Activated CD4-positive, alpha-beta T cell treated with anti-CD3 and anti-CD28 coated beads for 24 hours (primary cell): ENCODE data around the gene PPP2R3B.
"Not testable (repeated sequence)": the region's sequence is repeated elsewhere in the genome, so short reads cannot be mapped to it uniquely, and the experiment has no call there.

ENCODE experiments used
- DNase-seq, 2 donors: peaks; one replicate each; pipeline ENCODE4 v3.0.0-alpha.2; 2020; ENCODE audit warnings: low read depth in 2 of 2

The PPP2R3B gene

DNA sequence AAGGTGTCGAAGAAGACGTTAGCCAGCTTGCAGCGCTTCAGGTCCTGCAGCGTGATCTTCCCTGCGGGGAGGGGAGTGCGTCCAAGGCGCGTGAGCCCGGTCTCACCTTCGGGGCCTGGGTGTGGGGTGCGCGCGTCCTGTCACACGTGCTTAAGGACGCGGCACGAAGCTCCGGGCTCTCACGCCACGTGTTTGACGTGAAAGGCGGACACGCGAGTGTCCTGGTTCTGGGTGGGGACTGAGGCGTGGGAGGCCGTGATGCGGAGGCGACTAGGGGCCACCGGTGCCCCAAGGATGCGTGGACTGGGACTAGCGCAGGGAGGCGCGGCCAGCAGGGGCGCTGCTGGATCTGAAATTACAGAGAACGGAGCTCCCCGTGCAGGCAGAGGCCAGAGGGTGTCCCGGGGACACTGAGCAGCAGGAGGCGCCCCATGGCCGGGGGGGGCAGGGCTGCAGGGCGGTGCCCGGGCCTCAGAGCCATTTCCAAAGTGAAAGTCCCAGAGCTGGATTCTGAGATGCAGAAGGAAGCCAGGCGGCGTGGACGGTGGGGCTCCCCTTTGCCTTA is 47.8 kb downstream of the PPP2R3B start:
- DNase-seq, result no peak

DNA sequence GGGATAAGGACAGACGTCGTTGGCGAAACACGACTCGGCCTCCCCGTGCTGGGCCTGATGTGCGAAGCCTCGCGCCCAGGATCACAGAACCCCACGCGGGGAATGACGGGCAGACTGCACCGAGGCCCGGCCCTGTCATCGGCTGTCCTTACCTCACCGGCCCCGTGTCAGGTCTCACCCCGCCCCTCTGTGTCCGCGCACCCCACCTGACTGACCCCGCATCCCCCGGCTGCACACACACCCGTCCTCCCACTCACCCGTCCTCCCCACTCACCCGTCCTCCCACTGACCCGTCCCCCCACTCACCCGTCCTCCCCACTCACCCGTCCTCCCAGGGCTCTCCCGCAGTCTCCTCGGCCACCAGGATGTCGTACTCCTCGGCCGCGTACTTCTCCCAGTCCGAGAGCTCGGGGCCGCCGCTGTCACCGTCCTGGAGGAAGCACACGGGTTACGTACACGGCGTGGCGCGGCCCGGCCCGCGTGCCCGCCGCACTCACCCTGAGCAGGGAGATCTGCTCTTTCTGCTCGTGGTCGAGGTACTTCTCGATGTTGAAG is 48.3 kb downstream of the PPP2R3B start:
- DNase-seq, result no peak

DNA sequence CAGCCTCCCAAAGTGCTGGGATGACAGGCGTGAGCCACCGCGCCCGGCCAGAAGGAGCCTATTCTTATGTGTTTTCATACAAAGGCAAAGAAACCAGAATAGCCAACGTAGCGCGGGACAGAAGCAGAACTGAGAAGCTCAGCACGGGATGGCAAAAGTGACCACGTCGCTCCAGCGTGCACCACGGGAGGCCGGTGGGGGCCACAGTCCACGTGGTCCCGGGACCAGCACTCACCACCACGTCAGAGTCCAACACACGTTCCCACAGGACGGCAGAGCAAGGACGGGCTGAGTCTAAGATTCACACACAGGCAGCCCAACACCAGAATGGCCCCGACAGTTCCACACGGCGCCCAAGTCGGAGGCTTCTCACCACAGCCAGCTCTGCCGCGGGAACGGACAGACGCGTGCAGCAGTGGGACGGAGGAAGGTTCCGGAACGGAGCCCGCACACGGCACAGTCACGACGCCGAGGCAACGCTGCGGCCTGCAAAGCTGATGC is 49.3 kb downstream of the PPP2R3B start:
- no peak for DNase-seq

- DNase-seq, result no peak
Measured at GRCh38 chrX:336227-336626, 50.5 kb downstream of the PPP2R3B start.

DNA sequence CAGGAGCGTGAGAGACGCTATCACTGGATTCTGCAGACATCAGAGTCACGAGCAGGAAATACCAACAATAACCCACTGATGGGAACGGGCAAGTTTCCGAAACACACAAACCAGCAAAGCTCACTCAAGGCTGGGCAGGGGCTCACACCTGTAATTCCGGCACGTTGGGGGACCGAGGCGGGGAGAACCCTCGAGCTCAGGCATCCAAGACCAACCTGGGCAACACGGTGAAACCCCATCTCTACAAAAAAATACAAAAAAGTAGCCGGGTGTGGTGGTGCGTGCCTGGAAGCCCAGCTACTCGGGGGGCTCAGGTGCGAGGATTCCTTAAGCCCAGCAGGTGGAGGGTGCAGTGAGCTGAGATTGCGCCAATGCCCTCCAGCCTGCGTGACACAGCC is 51.0 kb downstream of the PPP2R3B start:
- DNase-seq, result no peak

- no peak for DNase-seq
Measured at GRCh38 chrX:334971-335757, 51.5 kb downstream of the PPP2R3B start.

DNA sequence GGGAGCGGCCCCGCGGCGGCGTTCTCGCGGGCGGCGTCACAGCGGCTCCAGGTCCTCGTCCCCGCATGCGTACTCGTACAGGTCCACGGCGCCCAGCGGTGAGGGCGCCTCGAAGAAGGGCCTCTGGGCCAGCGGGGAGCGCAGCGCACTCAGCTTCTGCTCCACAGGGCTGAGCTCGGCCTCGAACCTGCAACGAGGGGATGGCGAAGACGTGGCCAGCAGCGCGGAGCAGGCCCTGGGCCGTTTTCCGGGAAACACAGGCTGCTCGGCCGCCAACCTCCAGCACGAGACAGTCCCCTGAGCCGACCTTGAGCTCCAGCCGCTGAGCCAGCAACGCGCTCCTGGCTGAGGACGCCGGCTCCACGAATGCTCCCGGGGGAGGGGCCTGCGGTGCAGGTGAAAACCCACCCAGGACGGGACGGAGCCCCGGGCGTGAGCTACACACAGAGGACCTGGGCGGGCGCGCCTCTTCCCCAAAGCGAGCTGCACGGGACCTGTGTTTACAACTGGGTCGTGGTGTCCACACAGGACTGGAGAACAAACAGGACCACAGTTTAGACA is 52.3 kb downstream of the PPP2R3B start:
- no peak for DNase-seq

- no peak for DNase-seq
Measured at GRCh38 chrX:333611-334311, 52.9 kb downstream of the PPP2R3B start.

GRCh38 chrX:332916-333610 is 53.6 kb downstream of the PPP2R3B start:
- no peak for DNase-seq

DNA sequence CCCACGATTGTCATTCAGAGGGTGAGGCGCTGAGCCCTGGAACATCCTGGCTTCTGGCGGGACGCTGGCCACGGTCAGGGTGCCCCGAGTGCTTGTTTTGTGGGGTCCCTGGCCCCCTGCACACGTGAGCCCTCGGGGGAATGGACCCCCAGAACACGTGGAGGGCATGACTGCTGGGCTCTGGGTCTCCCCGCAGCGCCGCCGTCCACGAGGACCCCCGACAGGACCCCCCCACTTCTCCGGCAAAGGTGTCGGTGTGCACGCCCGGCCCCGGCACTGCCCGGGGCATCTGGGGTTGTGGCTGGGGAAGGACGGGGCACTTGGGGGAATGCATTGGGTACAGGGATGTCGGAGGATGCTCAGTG is 54.2 kb downstream of the PPP2R3B start:
- no peak for DNase-seq

- DNase-seq, result no peak
Measured at GRCh38 chrX:331825-332495, 54.7 kb downstream of the PPP2R3B start.

GRCh38 chrX:331151-331824 is 55.4 kb downstream of the PPP2R3B start:
- DNase-seq, result no peak

DNA sequence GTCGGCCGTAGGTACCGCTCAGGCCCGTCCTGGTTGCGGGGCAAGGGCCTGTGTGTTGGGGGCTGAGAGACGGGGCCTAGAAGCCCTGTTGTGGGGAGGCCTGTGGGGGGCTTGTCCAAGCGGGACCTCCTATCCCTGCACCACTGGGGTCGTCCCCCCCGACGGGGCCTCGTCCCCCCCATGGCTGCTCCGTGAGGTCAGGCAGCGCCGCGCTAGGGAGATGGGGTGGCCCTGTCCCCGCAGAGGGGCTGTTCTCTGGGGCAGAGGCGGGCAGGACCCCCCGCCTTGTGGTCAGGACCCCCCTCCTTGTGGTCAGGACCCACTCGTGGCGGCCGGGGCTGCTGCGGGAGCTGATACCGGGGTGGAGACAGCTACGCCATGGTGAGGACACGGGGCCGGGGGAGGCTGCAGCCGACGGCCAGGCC is 56.0 kb downstream of the PPP2R3B start:
- DNase-seq, result no peak

DNA sequence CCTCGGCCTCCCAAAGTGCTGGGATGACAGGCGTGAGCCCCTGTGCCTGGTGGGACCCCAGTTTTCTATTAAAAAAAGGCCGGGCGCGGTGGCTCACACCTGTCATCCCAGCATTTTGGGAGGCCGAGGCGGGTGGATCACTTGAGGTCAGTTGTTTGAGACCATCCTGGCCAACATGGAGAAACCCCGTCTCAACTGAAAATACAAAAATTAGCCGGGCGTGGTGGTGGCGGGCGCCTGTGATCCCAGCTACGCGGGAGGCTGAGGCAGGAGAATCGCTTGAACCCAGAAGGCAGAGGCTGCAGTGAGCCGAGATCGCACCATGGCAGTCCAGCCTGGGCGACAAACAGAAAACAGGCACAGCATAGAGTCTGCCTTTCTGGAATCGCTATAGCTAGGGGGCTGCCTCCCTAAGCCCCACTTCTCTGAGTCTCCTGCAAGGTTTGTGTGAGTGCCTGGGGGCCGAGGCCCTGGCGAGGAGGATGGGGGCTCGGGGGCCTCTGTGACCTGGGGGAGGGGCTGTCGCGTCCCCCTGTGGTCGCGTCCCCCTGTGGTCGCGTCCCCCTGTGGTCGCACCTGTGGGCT is 56.5 kb downstream of the PPP2R3B start:
- not testable (repeated sequence) for DNase-seq

- DNase-seq, result no peak
Measured at GRCh38 chrX:329291-329910, 57.3 kb downstream of the PPP2R3B start.

DNA sequence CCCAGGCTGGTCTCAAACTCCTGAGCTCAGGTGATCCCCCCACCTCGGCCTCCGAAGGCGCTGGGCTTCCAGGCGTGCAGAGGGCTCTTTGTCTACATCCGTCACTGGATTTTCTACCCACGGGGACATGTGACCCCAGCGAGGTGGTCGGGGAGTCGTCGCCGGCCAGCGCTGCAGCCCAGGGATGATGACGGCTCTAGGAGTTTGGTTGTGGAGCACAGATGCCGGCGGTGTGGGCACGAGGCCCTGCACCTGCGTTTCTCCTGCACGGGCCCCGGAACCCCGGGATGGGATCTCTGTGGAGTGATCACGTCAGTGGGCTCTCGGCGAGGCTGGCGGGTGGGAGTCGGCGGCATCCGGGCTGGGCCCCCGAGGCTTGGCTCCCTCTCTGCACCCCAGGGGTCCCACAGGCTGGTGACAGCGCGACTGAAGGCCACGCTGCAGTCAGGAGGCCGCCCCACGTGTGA is 59.0 kb downstream of the PPP2R3B start:
- DNase-seq, result no peak

GRCh38 chrX:324664-325063 is 62.0 kb downstream of the PPP2R3B start:
- not testable (repeated sequence) for DNase-seq

DNA sequence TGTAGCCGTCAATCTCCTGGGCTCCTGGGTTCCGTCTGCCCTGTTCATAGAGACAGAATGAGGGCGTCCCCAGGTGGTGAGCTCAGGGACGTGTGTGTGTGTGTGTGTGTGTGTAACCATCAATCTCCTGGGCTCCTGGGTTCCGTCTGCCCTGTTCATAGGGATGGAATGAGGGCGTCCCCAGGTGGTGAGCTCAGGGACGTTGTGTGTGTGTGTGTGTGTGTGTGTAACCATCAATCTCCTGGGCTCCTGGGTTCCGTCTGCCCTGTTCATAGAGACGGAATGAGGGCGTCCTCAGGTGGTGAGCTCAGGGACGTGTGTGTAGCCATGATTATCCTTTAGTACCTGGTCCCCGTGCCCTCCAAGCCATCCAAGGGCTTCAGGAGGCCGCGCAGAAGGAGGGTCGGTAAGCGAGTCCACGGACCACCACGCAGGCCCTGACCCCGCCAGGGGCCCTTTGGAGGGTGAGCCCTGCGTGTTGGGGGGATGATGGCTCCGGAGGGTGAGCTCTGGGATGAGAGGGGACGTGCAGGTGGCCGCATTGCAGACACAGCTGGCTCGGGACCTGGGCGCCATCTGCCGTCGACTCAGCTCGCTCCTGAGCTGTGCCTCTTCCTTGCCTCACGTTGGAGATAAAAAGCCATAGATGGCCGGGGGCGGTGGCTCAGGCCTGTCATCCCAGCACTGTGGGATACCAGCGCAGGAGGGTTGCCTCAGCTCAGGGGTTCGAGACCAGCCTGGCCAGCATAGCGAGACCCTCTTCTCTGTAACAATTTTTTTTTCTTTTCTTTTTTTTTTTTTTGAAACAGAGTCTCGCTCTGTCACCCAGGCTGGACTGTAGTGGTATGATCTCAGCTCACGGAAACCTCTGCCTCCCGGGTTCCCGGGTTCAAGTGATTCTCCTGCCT is 62.7 kb downstream of the PPP2R3B start:
- no peak for DNase-seq
